CD4-positive, alpha-beta memory T cell (primary cell): ENCODE measurements around the gene LIPC. TPM values are rescaled to one million over a fixed set of nuclear protein-coding genes. Genes with fewer than 3 reads are reported as not detected.

Source experiments
- CTCF ChIA-PET: fragments of 350-600 bp; sonication (Branson Sonifier 250); formaldehyde crosslinking; loops from one replicate; lab custom pipeline; 2021; ENCODE audit warnings: inconsistent platforms; ENCODE audit not compliant: partially characterized antibody; lab: Charles Lee
- POLR2A ChIA-PET: fragments of 350-600 bp; sonication (Branson Sonifier 250); formaldehyde crosslinking; loops from one replicate; lab custom pipeline; 2021; ENCODE audit not compliant: partially characterized antibody; lab: Charles Lee
- DNase-seq, 5 donors: peaks; one replicate each; pipeline versions ENCODE4 v3.0.0 to v3.0.0-alpha.2; 2020 to 2022; ENCODE audit warnings: mixed read lengths in 1 of 5
- H3K27ac ChIP-seq: one replicate; pipeline ENCODE4 v1.7.0; 2013; ENCODE audit warnings: low read depth, low read length
- H3K27me3 ChIP-seq: 2 replicates; pipeline ENCODE4 v1.7.0; 2013; ENCODE audit warnings: mild to moderate bottlenecking, low read length, moderate library complexity; ENCODE audit not compliant: insufficient read depth
- H3K36me3 ChIP-seq: 2 replicates; pipeline ENCODE4 v1.7.0; 2013; ENCODE audit warnings: mild to moderate bottlenecking, low read length, moderate library complexity; ENCODE audit not compliant: insufficient read depth
- H3K4me1 ChIP-seq: 2 replicates; pipeline ENCODE4 v1.7.0; 2013; ENCODE audit warnings: mild to moderate bottlenecking, low read length, moderate library complexity; ENCODE audit not compliant: insufficient read depth
- H3K4me3 ChIP-seq, 2 donors: one replicate each; pipeline ENCODE4 v1.7.0; 2013; ENCODE audit warnings: low read length in 2 of 2, mild to moderate bottlenecking in 1 of 2
- H3K9me3 ChIP-seq, 2 donors: one replicate each; pipeline ENCODE4 v1.7.0; 2013; ENCODE audit warnings: low read length in 2 of 2, control low read depth in 1 of 2; ENCODE audit not compliant: control insufficient read depth in 1 of 2
- H3K27ac Mint-ChIP-seq, 7 donors: one replicate each; pipeline ENCODE4 v1.8.0; 2020 to 2021; ENCODE audit warnings: mixed read lengths in 7 of 7, mild to moderate bottlenecking in 6 of 7, inconsistent platforms in 3 of 7, moderate library complexity in 3 of 7
- H3K27me3 Mint-ChIP-seq, 2 donors: one replicate each; pipeline ENCODE4 v1.8.0; 2020 to 2021; ENCODE audit warnings: mixed read lengths in 2 of 2
- H3K36me3 Mint-ChIP-seq, 2 donors: one replicate each; pipeline ENCODE4 v1.8.0; 2020 to 2021; ENCODE audit warnings: mixed read lengths in 2 of 2, inconsistent platforms in 1 of 2, mild to moderate bottlenecking in 1 of 2
- H3K4me1 Mint-ChIP-seq, 4 donors: one replicate each; pipeline ENCODE4 v1.8.0; 2020 to 2021; ENCODE audit warnings: mixed read lengths in 4 of 4, mild to moderate bottlenecking in 1 of 4
- H3K4me3 Mint-ChIP-seq, 8 donors: one replicate each; pipeline ENCODE4 v1.8.0; 2020 to 2021; ENCODE audit warnings: mixed read lengths in 8 of 8, mild to moderate bottlenecking in 7 of 8, moderate library complexity in 6 of 8, inconsistent platforms in 3 of 8
- H3K9me3 Mint-ChIP-seq, 8 donors: one replicate each; pipeline ENCODE4 v1.8.0; 2020 to 2021; ENCODE audit warnings: mixed read lengths in 8 of 8, mild to moderate bottlenecking in 5 of 8, inconsistent platforms in 3 of 8, moderate library complexity in 1 of 8
- intact Hi-C: fragments of 100-400 bp; cut with micrococcal nuclease; formaldehyde crosslinking; loops from one replicate; pipeline ENCODE4 v1.15.1; 2023
- polyA plus RNA-seq, 2 donors: library from polyadenylated mRNA; unstranded; fragments of 300-500 nt; fragmentation: Illumina TruSeq; gene quantifications; one replicate each; pipeline ENCODE4 v1.2.3, GENCODE V29; 2021
- total RNA-seq, 2 experiments: library from RNA; stranded (reverse); gene quantifications; one replicate each; pipeline ENCODE4 v1.2.3, GENCODE V29; 2021

The LIPC gene
- total and polyA plus RNA-seq, 4 experiments from 2014 or later, result 0.25 to 2.4 (median 0.41) TPM; not detected in 1

- intact Hi-C loops, result no loop called here
- Histone ChIP-seq H3K36me3 (no peaks in the 10 kb centered on the region), H3K4me1 (peaks cover 14% of the 10 kb centered on the region), H3K9me3 (no peaks in the 10 kb centered on the region), H3K27me3 (no peaks in the 10 kb centered on the region), H3K4me3 (no peak overlapping the region), H3K27ac (no peak overlapping the region)
- H3K4me3 Mint-ChIP-seq, result no peak overlapping the region
- H3K27me3 Mint-ChIP-seq, result peaks cover 2 to 5% of the 10 kb centered on the region in 2 donors
- H3K4me1 Mint-ChIP-seq, result peaks cover 2 to 8% (median 6%) of the 10 kb centered on the region in 4 donors
- no peak for DNase-seq
- H3K9me3 Mint-ChIP-seq, result peaks cover 0 to 3% (median 0%) of the 10 kb centered on the region in 8 donors
- H3K36me3 Mint-ChIP-seq, result no peaks in the 10 kb centered on the region
- peak overlapping the region in 1 of 7 donors; percentile 33 for H3K27ac Mint-ChIP-seq
- ChIA-PET CTCF (interaction anchor here (1.4 kb wide), 1 partner anchor 20 kb away, joined by 3 read pairs; no protein-coding TSS in a partner anchor), POLR2A (no interaction called here)
Observed at GRCh38 chr15:58405865-58406264, 25.9 kb upstream of the LIPC start.

- ChIA-PET POLR2A (no interaction called here), CTCF (interaction anchor here (1.4 kb wide), 1 partner anchor 21 kb away, joined by 3 read pairs; no protein-coding TSS in a partner anchor)
- H3K27me3 Mint-ChIP-seq, result peaks cover 0 to 5% of the 10 kb centered on the region in 2 donors
Observed at GRCh38 chr15:58406811-58407210, 25.0 kb upstream of the LIPC start.

GRCh38 chr15:58407236-58407775 lies 24.5 kb upstream of the LIPC start:
- DNase-seq, result no peak
- intact Hi-C loops, result no loop called here
- H3K9me3 Mint-ChIP-seq, result peaks cover 0 to 3% (median 0%) of the 10 kb centered on the region in 8 donors
- Histone ChIP-seq H3K4me3 (no peak overlapping the region), H3K9me3 (no peaks in the 10 kb centered on the region), H3K4me1 (peaks cover 14% of the 10 kb centered on the region), H3K36me3 (no peaks in the 10 kb centered on the region), H3K27ac (no peak overlapping the region), H3K27me3 (no peaks in the 10 kb centered on the region)
- CTCF ChIA-PET, result interaction anchor here (1.4 kb wide), 1 partner anchor 22 kb away, joined by 3 read pairs; no protein-coding TSS in a partner anchor
- POLR2A ChIA-PET, result no interaction called here
- peaks cover 0 to 5% of the 10 kb centered on the region in 2 donors for H3K27me3 Mint-ChIP-seq
- H3K36me3 Mint-ChIP-seq, result no peaks in the 10 kb centered on the region
- H3K4me3 Mint-ChIP-seq, result no peak overlapping the region
- peaks cover 2 to 8% (median 6%) of the 10 kb centered on the region in 4 donors for H3K4me1 Mint-ChIP-seq
- no peak overlapping the region for H3K27ac Mint-ChIP-seq

More at GRCh38 chr15:58406811-58407210, 25.0 kb upstream of the LIPC start:
- intact Hi-C loops, result no loop called here
- Mint-ChIP-seq H3K36me3 (no peaks in the 10 kb centered on the region), H3K4me1 (peaks cover 2 to 8% (median 6%) of the 10 kb centered on the region in 4 donors), H3K9me3 (peaks cover 0 to 3% (median 0%) of the 10 kb centered on the region in 8 donors), H3K4me3 (no peak overlapping the region), H3K27ac (no peak overlapping the region)
- no peak for DNase-seq
- no peaks in the 10 kb centered on the region for H3K36me3 ChIP-seq
- H3K9me3 ChIP-seq, result no peaks in the 10 kb centered on the region
- peaks cover 14% of the 10 kb centered on the region for H3K4me1 ChIP-seq
- H3K27ac ChIP-seq, result no peak overlapping the region
- no peaks in the 10 kb centered on the region for H3K27me3 ChIP-seq
- no peak overlapping the region for H3K4me3 ChIP-seq

- no peak overlapping the region for H3K4me3 ChIP-seq
- no peaks in the 10 kb centered on the region for H3K27me3 ChIP-seq
- H3K36me3 ChIP-seq, result no peaks in the 10 kb centered on the region
- intact Hi-C loops, result no loop called here
- no peak overlapping the region for H3K27ac ChIP-seq
- H3K4me1 Mint-ChIP-seq, result peaks cover 2 to 8% (median 6%) of the 10 kb centered on the region in 4 donors
- H3K27ac Mint-ChIP-seq, result no peak overlapping the region
- ChIA-PET POLR2A (no interaction called here), CTCF (no interaction called here)
- H3K4me1 ChIP-seq, result peaks cover 14% of the 10 kb centered on the region
- H3K4me3 Mint-ChIP-seq, result no peak overlapping the region
- H3K27me3 Mint-ChIP-seq, result peaks cover 0 to 5% of the 10 kb centered on the region in 2 donors
- H3K36me3 Mint-ChIP-seq, result no peaks in the 10 kb centered on the region
- peaks cover 0 to 3% (median 0%) of the 10 kb centered on the region in 8 donors for H3K9me3 Mint-ChIP-seq
- no peak for DNase-seq
- H3K9me3 ChIP-seq, result no peaks in the 10 kb centered on the region
Observed at GRCh38 chr15:58407778-58408177, 24.0 kb upstream of the LIPC start.

- H3K4me1 ChIP-seq, result peaks cover 14% of the 10 kb centered on the region
- no peaks in the 10 kb centered on the region for H3K36me3 ChIP-seq
- H3K27ac ChIP-seq, result no peak overlapping the region
- peak overlapping the region in 4 of 7 donors; percentile 29 to 77 (median 54) for H3K27ac Mint-ChIP-seq
- no peaks in the 10 kb centered on the region for H3K36me3 Mint-ChIP-seq
- CTCF ChIA-PET, result no interaction called here
- intact Hi-C loops, result no loop called here
- peak overlapping the region in 7 of 8 donors; percentile 43 to 92 (median 90) for H3K4me3 Mint-ChIP-seq
- peaks cover 0 to 3% of the 10 kb centered on the region in 2 donors for H3K27me3 Mint-ChIP-seq
- peaks cover 0 to 3% (median 0%) of the 10 kb centered on the region in 8 donors for H3K9me3 Mint-ChIP-seq
- POLR2A ChIA-PET, result no interaction called here
- peak overlapping the region in 1 of 2 donors; percentile 26 for H3K4me3 ChIP-seq
- DNase-seq, result no peak
- no peaks in the 10 kb centered on the region for H3K27me3 ChIP-seq
- H3K4me1 Mint-ChIP-seq, result peaks cover 2 to 8% (median 6%) of the 10 kb centered on the region in 4 donors
- no peaks in the 10 kb centered on the region for H3K9me3 ChIP-seq
Observed at GRCh38 chr15:58409861-58410260, 21.9 kb upstream of the LIPC start.

GRCh38 chr15:58410353-58410752 lies 21.4 kb upstream of the LIPC start:
- Histone ChIP-seq H3K27ac (peak overlapping the region; percentile 8), H3K36me3 (no peaks in the 10 kb centered on the region), H3K9me3 (no peaks in the 10 kb centered on the region), H3K4me3 (peak overlapping the region; percentile 17 to 26), H3K4me1 (peaks cover 14% of the 10 kb centered on the region), H3K27me3 (no peaks in the 10 kb centered on the region)
- intact Hi-C loops, result no loop called here
- Mint-ChIP-seq H3K36me3 (no peaks in the 10 kb centered on the region), H3K27ac (peak overlapping the region in 6 of 7 donors; percentile 25 to 93 (median 81)), H3K9me3 (peaks cover 0 to 3% (median under 1%) of the 10 kb centered on the region in 8 donors), H3K4me1 (peaks cover 2 to 8% (median 6%) of the 10 kb centered on the region in 4 donors), H3K27me3 (peaks cover 0 to 3% of the 10 kb centered on the region in 2 donors), H3K4me3 (peak overlapping the region; percentile 80 to 92 (median 88))
- CTCF ChIA-PET, result no interaction called here
- POLR2A ChIA-PET, result no interaction called here
- peak in 4 of 5 donors; percentile 17 to 34 (median 24) for DNase-seq

- CTCF ChIA-PET, result no interaction called here
- H3K27me3 ChIP-seq, result no peaks in the 10 kb centered on the region
- no peak overlapping the region for H3K4me3 ChIP-seq
- Mint-ChIP-seq H3K36me3 (no peaks in the 10 kb centered on the region), H3K27ac (no peak overlapping the region), H3K4me1 (peaks cover 2 to 8% (median 6%) of the 10 kb centered on the region in 4 donors), H3K4me3 (no peak overlapping the region), H3K27me3 (no peaks in the 10 kb centered on the region), H3K9me3 (peaks cover 0 to 3% (median 0%) of the 10 kb centered on the region in 8 donors)
- H3K4me1 ChIP-seq, result peaks cover 14% of the 10 kb centered on the region
- intact Hi-C loops, result no loop called here
- no peaks in the 10 kb centered on the region for H3K9me3 ChIP-seq
- DNase-seq, result no peak
- no peaks in the 10 kb centered on the region for H3K36me3 ChIP-seq
- H3K27ac ChIP-seq, result no peak overlapping the region
- POLR2A ChIA-PET, result no interaction called here
Observed at GRCh38 chr15:58413253-58413652, 18.5 kb upstream of the LIPC start.
